DOHH2 (cell line): ENCODE measurements around the gene C12orf42.

Source experiments
- CTCF ChIP-seq: fragments of 200-600 bp; sonication (generic); IDR thresholded peaks from one replicate; pipeline ENCODE4 v1.5.1; 2014; ENCODE audit warnings: antibody characterized with exemption, mild to moderate bottlenecking, low read depth, low read length; ENCODE audit not compliant: poor library complexity, severe bottlenecking
- EZH2phosphoT487 ChIP-seq: fragments of 200-600 bp; sonication (generic); IDR thresholded peaks from 2 replicates; pipeline ENCODE4 v1.6.1; 2017; ENCODE audit warnings: borderline replicate concordance, mild to moderate bottlenecking, antibody characterized with exemption, low read length, moderate library complexity, mixed read lengths

GRCh38 chr12:103518899-103519298, 23.1 kb upstream of the C12orf42 start:
- TF ChIP-seq CTCF (no peak), EZH2phosphoT487 (no peak)
